ENCODE measurements around the gene TRO.

Gene TRO

DNA sequence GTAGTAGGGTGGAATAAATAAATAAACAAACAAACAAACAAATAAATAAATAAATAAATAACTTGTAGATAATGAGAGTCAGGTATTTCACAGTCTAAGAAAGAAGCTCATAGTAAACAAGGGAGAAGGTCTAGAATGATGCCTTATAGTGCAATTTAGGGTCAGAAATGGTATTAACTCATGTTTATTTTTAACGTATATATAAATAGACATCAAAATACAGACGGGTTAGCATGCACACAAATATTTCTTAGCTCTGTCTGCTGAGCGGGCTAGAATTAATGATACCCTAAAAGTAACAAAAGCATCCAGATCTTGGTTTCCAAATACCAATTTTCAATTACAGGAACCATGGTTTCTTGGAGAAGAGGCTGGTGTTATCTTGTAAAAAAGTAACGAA is 56.8 kb downstream of the TRO start:
- no peak for DNase-seq

DNA sequence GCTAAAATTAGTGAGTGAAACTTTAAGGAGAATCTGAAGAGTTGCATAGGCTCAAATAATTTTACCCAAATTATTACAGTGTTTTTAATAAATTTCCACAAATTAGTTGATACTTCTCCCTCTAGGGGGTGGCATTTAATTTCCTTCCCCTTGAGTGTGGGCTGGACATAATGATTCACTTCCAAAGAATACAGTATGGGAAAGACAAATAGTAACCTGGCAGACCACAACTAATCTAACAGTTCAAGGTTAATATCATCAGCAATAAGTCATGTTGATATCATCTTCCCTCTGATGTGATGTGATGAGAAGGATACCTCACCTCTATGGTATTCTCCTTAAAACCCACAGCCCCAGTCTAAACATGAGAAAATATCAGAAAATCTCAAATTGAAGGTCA is 57.8 kb downstream of the TRO start:
- no peak for DNase-seq

DNA sequence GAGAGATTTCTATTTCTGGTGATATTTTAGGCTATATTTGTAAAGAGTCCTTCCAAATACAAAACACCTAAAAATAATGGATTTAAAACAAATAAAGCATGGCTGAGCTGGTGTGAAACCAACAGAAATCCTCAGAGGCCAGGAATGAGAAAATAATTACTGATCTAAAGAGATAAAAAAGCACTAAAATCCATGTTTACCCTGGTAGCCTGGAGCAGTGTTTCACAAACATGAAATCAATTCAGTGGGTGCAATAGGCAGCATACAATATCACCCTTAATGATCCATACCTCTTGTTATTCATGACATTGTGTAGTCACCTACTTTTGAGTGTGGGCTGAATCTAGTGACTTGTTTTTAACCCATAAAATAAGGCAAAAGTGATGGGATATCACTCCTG is 58.8 kb downstream of the TRO start:
- no peak for DNase-seq

- no peak for DNase-seq
Observed at GRCh38 chrX:54980334-54980733, 59.7 kb downstream of the TRO start.
